ENCODE data around the gene SLC39A6.
"Not testable (repeated sequence)": the region's sequence is repeated elsewhere in the genome, so short reads cannot be mapped to it uniquely, and the experiment has no call there.

SLC39A6 gene

GRCh38 chr18:36129300-36130038 is at the start of gene SLC39A6, which contains the start of gene ELP2:
Gene SLC39A6, minus strand, starts transcription at chr18:36129340. Its CDS starts 2,333 bp downstream, at chr18:36127007.
Gene ELP2, plus strand, starts transcription at chr18:36129899. Its CDS starts 35 bp downstream, at chr18:36129934.
- DNase-seq (ENCODE audit: low read depth in 3 of 3) = peak; percentile 89 to 92 (median 91)

- no peak for DNase-seq (ENCODE audit: low read depth in 3 of 3)
Measured at GRCh38 chr18:36177913-36178312, 48.8 kb upstream of the SLC39A6 start.

- DNase-seq (ENCODE audit: low read depth in 3 of 3) = no peak
Measured at GRCh38 chr18:36176711-36177110, 47.6 kb upstream of the SLC39A6 start.

GRCh38 chr18:36176177-36176584 is 47.0 kb upstream of the SLC39A6 start:
- DNase-seq (ENCODE audit: low read depth in 3 of 3) = no peak

- DNase-seq (ENCODE audit: low read depth in 3 of 3) = no peak
Measured at GRCh38 chr18:36175481-36175880, 46.3 kb upstream of the SLC39A6 start.

- DNase-seq (ENCODE audit: low read depth in 3 of 3) = no peak
Measured at GRCh38 chr18:36169938-36170337, 40.8 kb upstream of the SLC39A6 start.

- not testable (repeated sequence) for DNase-seq (ENCODE audit: low read depth in 3 of 3)
Measured at GRCh38 chr18:36168296-36168695, 39.2 kb upstream of the SLC39A6 start.

- no peak for DNase-seq (ENCODE audit: low read depth in 3 of 3)
Measured at GRCh38 chr18:36167692-36168218, 38.6 kb upstream of the SLC39A6 start.

GRCh38 chr18:36162981-36163380 is 33.8 kb upstream of the SLC39A6 start:
- DNase-seq (ENCODE audit: low read depth in 3 of 3) = no peak

- DNase-seq (ENCODE audit: low read depth in 3 of 3) = no peak
Measured at GRCh38 chr18:36160959-36161371, 31.8 kb upstream of the SLC39A6 start.

GRCh38 chr18:36158266-36158867 is 29.2 kb upstream of the SLC39A6 start:
- DNase-seq (ENCODE audit: low read depth in 3 of 3) = no peak

- no peak for DNase-seq (ENCODE audit: low read depth in 3 of 3)
Measured at GRCh38 chr18:36157441-36157840, 28.3 kb upstream of the SLC39A6 start.

GRCh38 chr18:36155851-36156757 is 27.0 kb upstream of the SLC39A6 start:
- no peak for DNase-seq (ENCODE audit: low read depth in 3 of 3)

GRCh38 chr18:36153771-36154170 is 24.6 kb upstream of the SLC39A6 start:
- DNase-seq (ENCODE audit: low read depth in 3 of 3) = no peak

GRCh38 chr18:36153203-36153602 is 24.1 kb upstream of the SLC39A6 start:
- DNase-seq (ENCODE audit: low read depth in 3 of 3) = no peak

GRCh38 chr18:36152781-36153180 is 23.6 kb upstream of the SLC39A6 start:
- no peak for DNase-seq (ENCODE audit: low read depth in 3 of 3)

GRCh38 chr18:36149514-36150289 is 20.6 kb upstream of the SLC39A6 start:
- no peak for DNase-seq (ENCODE audit: low read depth in 3 of 3)

GRCh38 chr18:36143391-36143790 is 14.3 kb upstream of the SLC39A6 start:
- DNase-seq (ENCODE audit: low read depth in 3 of 3) = no peak

- DNase-seq (ENCODE audit: low read depth in 3 of 3) = no peak
Measured at GRCh38 chr18:36142751-36143150, 13.6 kb upstream of the SLC39A6 start.

- DNase-seq (ENCODE audit: low read depth in 3 of 3) = no peak
Measured at GRCh38 chr18:36141576-36141975, 12.4 kb upstream of the SLC39A6 start.

GRCh38 chr18:36139245-36139644 is 10.1 kb upstream of the SLC39A6 start:
- no peak for DNase-seq (ENCODE audit: low read depth in 3 of 3)

Measured in stimulated activated CD4-positive, alpha-beta T cell treated with anti-CD3 and anti-CD28 coated beads, TNF-alpha, amount 100 ng/mL, for 48 hours (primary cell).